NCI-H1694 (cell line): Measurements from ENCODE around the gene SLC9A3.

Source experiments
- DNase-seq: peaks from one replicate; lab custom pipeline; 2025; lab: John Stamatoyannopoulos, UW

Gene SLC9A3

GRCh38 chr5:538801-539468, 14.7 kb upstream of the SLC9A3 start:
- no peak for DNase-seq

DNA sequence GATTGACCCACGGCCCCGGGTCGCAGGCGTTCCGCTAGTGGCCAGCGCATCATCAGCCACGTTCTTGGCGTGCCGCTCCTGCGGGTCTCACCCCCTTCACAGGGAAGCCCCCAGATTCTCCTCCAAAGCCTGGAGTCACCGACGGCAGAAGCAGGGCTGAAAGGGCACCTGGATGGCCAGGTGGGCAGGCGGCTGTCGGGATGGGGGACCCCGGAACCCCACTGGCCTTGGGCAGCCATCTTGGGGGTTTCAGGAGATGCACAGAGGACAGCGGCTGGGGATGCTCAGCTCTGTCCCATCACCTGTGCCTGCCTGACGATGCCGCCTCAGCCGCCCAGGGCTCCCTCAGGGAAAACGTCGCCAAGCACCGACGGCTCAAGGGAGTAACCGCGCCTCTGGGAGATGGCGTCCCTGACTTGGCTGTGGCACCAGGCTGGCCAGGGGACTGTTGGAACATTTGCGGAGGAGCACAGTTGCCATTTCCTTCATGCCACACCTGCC, 14.1 kb upstream of the SLC9A3 start:
- DNase-seq: no peak

DNA sequence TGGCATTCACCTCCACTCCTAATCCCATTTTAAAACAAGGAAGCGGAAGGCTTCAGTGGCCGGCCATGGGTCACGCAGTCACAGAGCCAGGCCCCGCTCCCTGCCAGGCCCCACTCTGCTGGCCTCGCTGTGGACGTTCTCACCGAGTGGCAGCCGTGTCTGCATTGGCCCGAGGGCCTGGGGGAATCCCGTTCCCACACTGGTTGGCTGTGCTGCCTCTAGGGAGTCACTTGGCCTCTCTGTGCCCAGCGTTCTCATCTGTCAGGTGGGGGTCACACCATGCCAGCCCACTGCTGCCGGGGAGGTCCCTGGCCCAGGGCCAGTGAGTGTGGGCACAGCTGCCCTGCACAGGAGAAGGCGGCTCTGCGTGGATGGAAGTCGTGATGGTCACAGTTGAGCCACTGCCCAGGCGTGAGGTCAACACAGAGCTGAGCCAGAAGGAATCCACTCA, 13.4 kb upstream of the SLC9A3 start:
- no peak for DNase-seq

DNA sequence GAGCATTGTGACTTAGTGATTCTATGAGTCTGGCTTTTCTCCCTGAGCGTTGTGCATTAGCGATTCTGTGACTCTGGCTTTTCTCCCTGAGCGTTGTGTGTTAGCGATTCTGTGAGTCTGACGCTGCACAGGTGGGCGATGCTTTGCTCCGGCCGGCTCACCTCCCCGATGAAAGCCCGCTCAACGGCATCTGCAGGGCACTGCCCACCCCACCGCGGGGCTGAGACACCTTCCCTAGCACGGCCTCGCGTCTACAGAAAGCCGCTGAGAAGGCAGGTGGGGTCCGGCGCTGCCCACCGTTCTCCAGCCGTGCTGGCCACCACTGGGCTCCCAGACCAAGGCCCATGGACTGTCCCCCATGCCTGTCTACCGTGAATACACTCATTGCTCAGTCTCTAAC, 12.8 kb upstream of the SLC9A3 start:
- DNase-seq: no peak

GRCh38 chr5:535846-536698, 11.8 kb upstream of the SLC9A3 start:
- DNase-seq: no peak

GRCh38 chr5:534743-535671, 10.8 kb upstream of the SLC9A3 start:
- DNase-seq: no peak

GRCh38 chr5:533955-534742, 9.9 kb upstream of the SLC9A3 start:
- no peak for DNase-seq

DNA sequence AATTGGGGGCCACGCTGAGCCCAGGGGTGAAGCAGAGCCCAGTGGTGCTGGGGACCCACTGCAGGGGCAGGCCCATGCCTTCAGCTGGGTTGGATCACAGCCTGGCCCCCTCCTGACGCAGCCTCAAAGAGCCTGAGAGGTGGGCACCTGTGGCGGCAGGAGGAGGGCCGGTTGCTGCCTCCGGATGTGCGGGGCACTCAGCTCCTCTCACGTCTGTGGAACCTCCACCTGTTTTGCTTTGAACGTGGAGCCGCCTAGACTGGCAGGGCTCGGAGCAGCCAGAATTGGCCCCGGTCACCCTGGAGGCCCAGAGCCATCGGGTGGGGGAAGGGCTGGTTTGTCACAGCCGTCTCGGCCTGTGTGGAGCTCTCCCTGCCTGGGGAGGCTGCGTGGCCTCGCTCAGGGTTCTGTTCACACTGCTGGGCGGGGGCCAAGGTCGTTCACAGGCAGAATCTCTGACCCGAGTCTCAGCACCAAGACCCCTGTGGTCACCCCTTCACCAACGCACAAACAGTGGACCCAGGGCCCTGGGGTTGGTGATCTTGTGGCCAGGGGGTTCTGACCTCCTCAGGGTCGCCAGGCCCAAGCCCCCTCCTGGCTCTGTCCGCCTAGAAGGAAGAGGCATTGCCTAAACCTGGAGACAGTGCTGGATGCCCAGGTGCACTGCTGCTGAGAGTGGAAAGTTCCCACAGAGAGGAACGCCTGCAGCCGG, 9.2 kb upstream of the SLC9A3 start:
- DNase-seq: no peak

DNA sequence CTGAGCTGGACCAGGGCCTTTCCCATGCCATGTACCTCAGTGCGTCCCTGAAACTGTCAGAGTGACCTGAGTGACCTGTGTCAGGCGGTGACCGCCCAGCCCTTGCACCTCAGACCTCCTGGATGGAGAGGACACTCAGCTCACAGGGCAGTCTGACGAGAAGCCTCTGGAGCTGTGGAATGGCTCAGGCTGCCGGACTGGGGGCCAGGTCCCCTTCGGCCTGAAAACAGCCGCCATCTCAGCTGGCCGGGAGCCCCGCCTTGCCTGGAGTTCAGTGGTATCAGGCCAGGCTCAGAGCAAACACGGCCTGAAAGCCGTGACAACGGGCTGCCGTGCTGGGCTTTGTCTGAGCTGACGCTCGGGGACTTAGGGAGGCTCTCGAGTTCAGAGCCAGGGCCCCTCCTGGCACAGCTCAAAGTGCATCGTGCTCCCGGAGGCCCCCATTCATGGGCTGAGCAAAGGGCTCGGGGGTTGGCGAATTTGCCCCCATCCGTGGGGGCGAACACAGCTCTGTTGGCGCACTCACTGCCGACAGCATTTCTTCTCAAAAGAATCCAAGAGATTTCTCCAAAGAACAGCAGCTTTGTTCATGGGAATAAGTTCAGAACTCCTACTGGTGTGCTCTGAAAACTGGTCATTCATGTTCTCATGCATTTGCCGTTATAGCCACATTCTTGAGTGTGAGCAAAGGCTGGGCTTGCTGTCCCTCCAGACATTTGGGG, 8.4 kb upstream of the SLC9A3 start:
- DNase-seq: no peak

DNA sequence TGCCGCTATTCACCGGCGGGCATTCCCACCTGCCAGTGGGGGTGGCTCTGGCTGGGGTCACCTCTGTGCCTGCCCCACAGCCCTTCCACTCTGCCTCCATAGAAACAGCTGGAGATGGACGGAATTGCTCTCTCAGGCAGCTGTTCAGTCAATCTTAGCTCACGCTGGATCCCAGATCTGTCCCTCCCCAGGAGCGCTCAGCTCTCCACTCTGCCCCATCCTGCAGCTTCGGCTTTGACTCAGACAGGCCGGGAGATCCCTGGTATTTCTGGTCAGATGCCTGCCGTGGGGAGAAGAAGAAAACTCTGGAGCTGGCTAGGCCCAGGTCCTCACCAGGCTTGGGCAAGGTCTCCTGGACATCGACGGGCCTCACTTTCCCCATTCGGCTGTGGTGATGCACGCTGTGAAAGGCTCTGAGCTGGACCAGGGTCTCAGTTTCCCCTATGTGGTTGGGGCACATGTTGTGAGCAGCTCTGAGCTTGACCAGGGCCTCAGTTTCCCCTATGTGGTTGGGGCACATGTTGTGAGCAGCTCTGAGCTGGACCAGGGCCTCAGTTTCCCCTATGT, 7.6 kb upstream of the SLC9A3 start:
- no peak for DNase-seq

GRCh38 chr5:531101-531748, 7.0 kb upstream of the SLC9A3 start:
- no peak for DNase-seq

DNA sequence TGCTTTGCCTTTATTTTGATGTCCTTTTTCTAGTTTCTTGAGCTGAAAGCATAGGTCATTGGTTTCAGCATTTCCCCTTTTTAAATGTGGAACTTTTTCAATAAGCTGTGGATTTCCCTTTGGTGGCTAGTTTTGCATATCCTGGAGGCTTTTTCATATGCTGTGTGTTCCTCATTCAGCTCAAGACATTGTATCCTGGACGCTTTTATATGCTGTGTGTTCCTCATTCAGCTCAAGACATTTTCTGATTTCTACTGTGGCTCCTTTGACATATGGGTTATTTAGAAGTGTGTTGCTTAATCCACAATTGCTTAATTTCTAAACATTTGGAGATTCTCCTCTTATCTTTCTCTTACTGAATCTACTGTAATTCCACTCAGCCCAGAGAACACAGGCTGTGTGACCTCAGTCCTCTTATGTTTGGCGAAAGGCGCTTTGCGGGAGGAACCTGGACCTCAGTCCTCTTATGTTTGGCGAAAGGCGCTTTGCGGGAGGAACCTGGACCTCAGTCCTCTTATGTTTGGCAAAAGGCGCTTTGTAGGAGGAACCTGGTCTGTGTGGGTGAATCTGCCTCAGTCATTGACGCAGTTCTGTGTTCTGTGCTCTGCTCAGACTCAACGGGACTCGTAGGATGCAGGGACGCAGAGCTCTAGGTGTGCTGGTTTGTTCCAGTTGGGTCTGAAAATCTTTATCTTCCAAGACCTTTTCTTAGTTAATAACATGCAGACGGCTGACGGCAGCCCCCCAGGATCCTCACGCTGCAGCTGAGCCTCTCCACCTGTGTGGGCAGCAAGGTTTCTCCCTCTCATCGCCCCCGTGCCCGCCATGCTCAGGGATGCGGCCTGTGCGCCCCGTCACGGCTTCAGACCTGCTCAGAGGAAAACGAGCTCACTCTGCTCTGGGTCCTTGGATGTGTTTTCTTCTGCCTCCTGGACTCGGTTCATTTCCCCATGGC, 6.0 kb upstream of the SLC9A3 start:
- no peak for DNase-seq

DNA sequence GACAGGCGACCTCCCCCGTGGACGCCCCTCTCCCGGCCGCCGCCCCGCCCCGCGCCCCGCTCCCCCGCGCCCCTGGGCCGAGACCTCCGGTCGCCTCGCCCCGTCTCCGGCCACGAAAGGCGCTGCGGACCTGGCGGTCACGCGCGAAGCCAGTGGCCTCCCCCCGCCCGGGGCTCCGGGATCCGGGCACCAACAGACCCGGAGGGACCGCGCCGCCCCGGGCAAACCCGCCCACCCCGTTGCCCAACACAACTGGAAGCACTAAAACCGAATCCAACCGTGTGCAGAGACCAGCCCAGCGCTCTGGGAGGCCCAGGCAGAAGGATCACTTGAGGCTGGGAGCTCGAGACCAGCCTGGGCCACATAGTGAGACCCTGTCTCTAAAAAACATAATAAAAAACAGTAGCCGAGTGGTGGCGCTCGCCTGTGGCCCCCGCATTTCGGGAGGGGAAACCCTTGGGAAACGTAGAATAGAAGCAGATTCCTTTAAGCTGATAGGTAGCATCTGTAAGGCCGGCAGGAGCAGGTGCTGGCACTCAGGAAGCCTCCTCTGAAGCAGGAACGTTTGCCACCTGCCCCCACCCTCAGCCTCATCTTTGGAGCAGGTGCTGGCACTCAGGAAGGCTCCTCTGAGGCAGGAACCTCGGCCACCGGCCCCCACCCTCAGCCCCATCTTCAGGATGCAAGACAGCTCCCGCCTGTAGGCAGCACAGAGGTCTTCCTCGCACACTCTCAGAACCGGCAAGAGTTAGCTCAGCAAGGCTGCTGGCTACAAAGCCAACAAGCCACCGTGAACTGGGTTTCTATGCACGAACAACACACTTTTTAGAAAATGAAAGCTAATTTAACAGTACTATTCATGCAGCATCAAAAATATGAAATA, 4.6 kb upstream of the SLC9A3 start:
- no peak for DNase-seq

DNA sequence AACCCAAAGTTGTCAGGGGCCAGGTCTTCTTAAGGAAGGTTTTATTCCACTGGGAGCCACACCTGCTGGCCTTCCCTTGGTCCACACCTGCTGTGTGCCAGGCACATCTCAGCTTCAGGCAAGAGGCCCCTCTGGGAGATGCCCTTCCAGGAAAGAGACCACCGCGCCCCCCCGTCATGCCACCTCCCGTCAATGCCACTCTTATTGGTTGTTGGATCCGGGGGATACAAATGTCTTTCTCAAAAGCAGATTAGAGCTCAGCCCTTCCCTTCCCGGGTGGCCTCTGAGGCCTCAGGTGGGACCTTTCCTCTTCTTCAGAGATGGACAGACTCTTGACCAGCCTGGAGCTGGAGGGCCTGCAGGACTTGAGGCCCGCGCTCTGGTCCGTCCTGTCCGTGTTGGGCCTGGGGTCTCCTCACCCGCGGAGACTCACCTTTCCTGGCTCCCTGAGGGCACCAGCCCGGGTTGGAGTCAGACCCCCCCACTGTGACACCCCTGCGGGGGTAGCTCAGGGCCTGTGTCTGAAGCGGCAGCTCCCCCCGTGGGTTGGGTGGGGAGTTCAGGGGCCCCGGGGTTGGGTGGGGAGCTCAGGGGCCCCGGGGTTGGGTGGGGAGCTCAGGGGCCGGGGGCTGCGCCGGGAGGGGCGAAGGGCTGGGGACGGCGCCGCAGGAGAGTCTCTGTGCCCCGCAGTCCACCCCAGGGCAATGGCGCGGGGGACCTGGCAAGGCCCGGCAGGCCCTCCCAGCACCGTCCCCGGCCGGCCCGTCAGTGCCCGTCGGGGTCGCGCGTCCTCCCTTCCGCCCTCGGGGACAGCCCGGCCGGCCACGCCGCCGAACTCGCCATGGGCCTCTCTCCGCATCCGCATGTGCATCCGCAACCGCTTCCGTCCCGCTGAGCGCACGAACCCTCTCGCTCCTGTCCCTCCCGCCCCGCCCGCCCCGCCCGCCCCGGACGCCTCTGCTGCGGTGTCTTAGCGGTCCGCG, 3.7 kb upstream of the SLC9A3 start:
- DNase-seq: no peak

DNA sequence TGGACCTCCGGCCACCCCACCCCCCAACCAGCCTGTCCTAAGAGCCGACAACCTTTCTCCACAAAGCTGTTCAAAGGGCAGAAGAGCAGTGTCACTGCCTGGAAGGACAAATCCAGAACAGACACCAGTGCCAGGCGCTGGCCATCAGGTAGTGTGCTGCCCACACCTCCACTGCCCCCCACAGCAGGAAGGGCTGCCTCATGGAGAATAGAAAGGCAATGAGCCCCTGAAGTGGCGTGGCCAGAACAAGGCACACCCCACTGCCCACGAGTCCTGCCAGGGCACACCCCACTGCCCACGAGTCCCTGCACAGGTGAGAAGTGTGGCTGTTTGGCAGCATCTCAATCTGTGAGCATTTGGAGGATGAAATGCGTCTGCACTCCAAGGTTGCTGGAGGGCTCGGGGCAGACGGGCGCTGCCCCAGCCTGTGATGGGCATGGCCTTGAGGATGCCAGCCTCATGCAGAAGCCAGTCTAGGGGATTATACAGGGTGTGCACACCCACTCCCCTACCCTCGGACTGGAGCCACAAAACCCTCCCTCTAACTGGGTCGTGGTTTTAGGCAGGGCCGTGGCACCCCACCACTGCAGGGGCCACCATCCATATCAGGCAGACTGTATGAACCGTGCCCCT, 2.3 kb upstream of the SLC9A3 start:
- no peak for DNase-seq
